ENCODE results near the gene LMTK3. TPM values are rescaled to one million over a fixed set of nuclear protein-coding genes. Genes with fewer than 3 reads are reported as not detected.

Gene LMTK3
- total and polyA plus RNA-seq, 2 experiments from 2014 or later = 1.6 to 11.8 TPM

DNA sequence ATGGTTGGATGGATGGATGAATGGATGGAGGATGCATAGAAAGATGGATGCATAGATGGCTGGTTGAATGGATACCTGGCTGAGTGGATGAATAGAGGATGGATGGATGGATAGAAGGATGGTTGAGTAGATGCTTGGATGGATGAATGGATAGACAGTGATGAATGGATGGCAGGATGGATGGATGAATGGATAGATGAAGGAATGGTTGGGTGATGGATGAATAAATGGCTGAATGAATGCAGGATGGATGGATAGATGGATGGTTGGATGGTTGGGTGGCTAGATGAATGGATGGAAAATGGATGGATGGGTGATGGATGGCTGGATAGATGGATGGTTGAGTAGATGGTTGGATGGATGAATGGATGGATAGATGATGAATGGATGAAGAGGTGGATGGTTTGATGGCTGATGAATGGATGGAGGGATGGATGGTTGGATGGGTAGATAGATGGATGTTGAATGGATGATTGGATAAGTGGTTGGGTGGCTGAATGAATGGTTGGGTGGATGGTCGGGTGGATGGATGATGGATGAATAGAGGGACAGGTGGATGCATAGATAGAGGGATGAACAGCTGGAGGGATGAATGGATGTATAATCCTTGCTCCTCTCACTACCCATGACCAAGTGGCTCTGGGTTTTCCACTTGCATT, 36.7 kb upstream of the LMTK3 start:
- Mint-ChIP-seq H3K4me3 (no peak overlapping the region), H3K36me3 (ENCODE audit: low read depth) (no peaks in the 10 kb centered on the region), H3K9me3 (no peaks in the 10 kb centered on the region), H3K27me3 (ENCODE audit: insufficient read depth, low read depth, poor library complexity) (peaks cover 7% of the 10 kb centered on the region), H3K4me1 (peaks cover 6% of the 10 kb centered on the region; the same call in 1 of the 3 replicates), H3K27ac (no peak overlapping the region)
- peaks cover 7% of the 10 kb centered on the region for H3K9me2 ChIP-seq (ENCODE audit: insufficient read depth)
- H3K36me3 ChIP-seq (ENCODE audit: insufficient read depth) = no peaks in the 10 kb centered on the region
- 0 out of 2 replicates have a peak, but pooled peaks cover 2% of the 10 kb centered on the region for H3F3A ChIP-seq (replicated peaks; ENCODE audit: low read depth)
- H3K79me2 ChIP-seq (replicated peaks; ENCODE audit: insufficient read depth) = no peaks in the 10 kb centered on the region
- no peaks in the 10 kb centered on the region for H3K27me3 ChIP-seq (ENCODE audit: insufficient read depth)
- TF ChIP-seq CTCF (conservative IDR thresholded peaks at IDR 0.05; ENCODE audit: low read depth in 2 of 2) = no peak
- TF ChIP-seq ZNF114 (CRISPR knock-in tag; IDR thresholded peaks at IDR 0.05) = no peak
- TF ChIP-seq REST (IDR thresholded peaks at IDR 0.05; ENCODE audit: unreplicated experiment) = no peak
- no peak for TF ChIP-seq STAT1 (IDR thresholded peaks at IDR 0.05; ENCODE audit: unreplicated experiment)
- no peak for TF ChIP-seq POLR2AphosphoS5 (IDR thresholded peaks at IDR 0.05; ENCODE audit: low read depth)
- TF ChIP-seq, protein P1, sequence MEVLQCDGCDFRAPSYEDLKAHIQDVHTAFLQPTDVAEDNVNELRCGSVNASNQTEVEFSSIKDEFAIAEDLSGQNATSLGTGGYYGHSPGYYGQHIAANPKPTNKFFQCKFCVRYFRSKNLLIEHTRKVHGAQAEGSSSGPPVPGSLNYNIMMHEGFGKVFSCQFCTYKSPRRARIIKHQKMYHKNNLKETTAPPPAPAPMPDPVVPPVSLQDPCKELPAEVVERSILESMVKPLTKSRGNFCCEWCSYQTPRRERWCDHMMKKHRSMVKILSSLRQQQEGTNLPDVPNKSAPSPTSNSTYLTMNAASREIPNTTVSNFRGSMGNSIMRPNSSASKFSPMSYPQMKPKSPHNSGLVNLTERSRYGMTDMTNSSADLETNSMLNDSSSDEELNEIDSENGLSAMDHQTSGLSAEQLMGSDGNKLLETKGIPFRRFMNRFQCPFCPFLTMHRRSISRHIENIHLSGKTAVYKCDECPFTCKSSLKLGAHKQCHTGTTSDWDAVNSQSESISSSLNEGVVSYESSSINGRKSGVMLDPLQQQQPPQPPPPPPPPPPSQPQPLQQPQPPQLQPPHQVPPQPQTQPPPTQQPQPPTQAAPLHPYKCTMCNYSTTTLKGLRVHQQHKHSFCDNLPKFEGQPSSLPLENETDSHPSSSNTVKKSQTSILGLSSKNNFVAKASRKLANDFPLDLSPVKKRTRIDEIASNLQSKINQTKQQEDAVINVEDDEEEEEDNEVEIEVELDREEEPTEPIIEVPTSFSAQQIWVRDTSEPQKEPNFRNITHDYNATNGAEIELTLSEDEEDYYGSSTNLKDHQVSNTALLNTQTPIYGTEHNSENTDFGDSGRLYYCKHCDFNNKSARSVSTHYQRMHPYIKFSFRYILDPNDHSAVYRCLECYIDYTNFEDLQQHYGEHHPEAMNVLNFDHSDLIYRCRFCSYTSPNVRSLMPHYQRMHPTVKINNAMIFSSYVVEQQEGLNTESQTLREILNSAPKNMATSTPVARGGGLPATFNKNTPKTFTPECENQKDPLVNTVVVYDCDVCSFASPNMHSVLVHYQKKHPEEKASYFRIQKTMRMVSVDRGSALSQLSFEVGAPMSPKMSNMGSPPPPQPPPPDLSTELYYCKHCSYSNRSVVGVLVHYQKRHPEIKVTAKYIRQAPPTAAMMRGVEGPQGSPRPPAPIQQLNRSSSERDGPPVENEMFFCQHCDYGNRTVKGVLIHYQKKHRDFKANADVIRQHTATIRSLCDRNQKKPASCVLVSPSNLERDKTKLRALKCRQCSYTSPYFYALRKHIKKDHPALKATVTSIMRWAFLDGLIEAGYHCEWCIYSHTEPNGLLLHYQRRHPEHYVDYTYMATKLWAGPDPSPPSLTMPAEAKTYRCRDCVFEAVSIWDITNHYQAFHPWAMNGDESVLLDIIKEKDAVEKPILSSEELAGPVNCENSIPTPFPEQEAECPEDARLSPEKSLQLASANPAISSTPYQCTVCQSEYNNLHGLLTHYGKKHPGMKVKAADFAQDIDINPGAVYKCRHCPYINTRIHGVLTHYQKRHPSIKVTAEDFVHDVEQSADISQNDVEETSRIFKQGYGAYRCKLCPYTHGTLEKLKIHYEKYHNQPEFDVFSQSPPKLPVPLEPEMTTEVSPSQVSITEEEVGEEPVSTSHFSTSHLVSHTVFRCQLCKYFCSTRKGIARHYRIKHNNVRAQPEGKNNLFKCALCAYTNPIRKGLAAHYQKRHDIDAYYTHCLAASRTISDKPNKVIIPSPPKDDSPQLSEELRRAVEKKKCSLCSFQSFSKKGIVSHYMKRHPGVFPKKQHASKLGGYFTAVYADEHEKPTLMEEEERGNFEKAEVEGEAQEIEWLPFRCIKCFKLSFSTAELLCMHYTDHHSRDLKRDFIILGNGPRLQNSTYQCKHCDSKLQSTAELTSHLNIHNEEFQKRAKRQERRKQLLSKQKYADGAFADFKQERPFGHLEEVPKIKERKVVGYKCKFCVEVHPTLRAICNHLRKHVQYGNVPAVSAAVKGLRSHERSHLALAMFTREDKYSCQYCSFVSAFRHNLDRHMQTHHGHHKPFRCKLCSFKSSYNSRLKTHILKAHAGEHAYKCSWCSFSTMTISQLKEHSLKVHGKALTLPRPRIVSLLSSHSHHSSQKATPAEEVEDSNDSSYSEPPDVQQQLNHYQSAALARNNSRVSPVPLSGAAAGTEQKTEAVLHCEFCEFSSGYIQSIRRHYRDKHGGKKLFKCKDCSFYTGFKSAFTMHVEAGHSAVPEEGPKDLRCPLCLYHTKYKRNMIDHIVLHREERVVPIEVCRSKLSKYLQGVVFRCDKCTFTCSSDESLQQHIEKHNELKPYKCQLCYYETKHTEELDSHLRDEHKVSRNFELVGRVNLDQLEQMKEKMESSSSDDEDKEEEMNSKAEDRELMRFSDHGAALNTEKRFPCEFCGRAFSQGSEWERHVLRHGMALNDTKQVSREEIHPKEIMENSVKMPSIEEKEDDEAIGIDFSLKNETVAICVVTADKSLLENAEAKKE (CRISPR knock-in tag; IDR thresholded peaks at IDR 0.05) = no peak
- TF ChIP-seq, protein P2, sequence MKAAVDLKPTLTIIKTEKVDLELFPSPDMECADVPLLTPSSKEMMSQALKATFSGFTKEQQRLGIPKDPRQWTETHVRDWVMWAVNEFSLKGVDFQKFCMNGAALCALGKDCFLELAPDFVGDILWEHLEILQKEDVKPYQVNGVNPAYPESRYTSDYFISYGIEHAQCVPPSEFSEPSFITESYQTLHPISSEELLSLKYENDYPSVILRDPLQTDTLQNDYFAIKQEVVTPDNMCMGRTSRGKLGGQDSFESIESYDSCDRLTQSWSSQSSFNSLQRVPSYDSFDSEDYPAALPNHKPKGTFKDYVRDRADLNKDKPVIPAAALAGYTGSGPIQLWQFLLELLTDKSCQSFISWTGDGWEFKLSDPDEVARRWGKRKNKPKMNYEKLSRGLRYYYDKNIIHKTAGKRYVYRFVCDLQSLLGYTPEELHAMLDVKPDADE (IDR thresholded peaks at IDR 0.05) = no peak
- no peak for TF ChIP-seq EZH2phosphoT487 (IDR thresholded peaks at IDR 0.05; ENCODE audit: unreplicated experiment)
- no peak for TF ChIP-seq NANOG (IDR thresholded peaks at IDR 0.05; ENCODE audit: borderline replicate concordance)
- no peak for TF ChIP-seq ZNF331 (CRISPR knock-in tag; IDR thresholded peaks at IDR 0.05; ENCODE audit: low read depth)
- TF ChIP-seq EZH2 (IDR thresholded peaks at IDR 0.05; ENCODE audit: low read depth, unreplicated experiment) = no peak
- no peak for TF ChIP-seq CREB1 (CRISPR knock-in tag; IDR thresholded peaks at IDR 0.05; ENCODE audit: low read depth)
- TF ChIP-seq JUNB (IDR thresholded peaks at IDR 0.05; ENCODE audit: unreplicated experiment) = no peak
- H3K27ac ChIP-seq (ENCODE audit: low read depth) = no peak overlapping the region
- ATAC-seq (no peak), DNase-seq (ENCODE audit: low spot score) (no peak)
- no peak overlapping the region for H3K4me3 ChIP-seq
- no peak overlapping the region for H2AFZ ChIP-seq
- peaks cover 11% of the 10 kb centered on the region for H3K4me1 ChIP-seq (ENCODE audit: insufficient read depth)
- H4K20me1 ChIP-seq (replicated peaks; ENCODE audit: insufficient read depth) = no peaks in the 10 kb centered on the region
- no peak overlapping the region for H3K4me2 ChIP-seq

Data from GM23338 (cell line).